Caco-2 (cell line): ENCODE data around the gene TESMIN. TPM values are rescaled to one million over a fixed set of nuclear protein-coding genes. Genes with fewer than 3 reads are reported as not detected.

Experiments
- BruUV-seq: library from RNA; stranded (reverse); fragments of 400-500 nt; replicated peaks from 2 replicates; lab custom pipeline; 2021; lab: Mats Ljungman, UMichigan
- CTCF ChIA-PET: fragments of 300-600 bp; sonication (Branson Sonifier 250); formaldehyde crosslinking; loops from one replicate; lab custom pipeline; 2022; ENCODE audit warnings: antibody characterized with exemption; lab: Charles Lee
- POLR2A ChIA-PET: fragments of 300-600 bp; sonication (Branson Sonifier 250); formaldehyde crosslinking; loops from one replicate; lab custom pipeline; 2022; ENCODE audit warnings: antibody characterized with exemption; lab: Charles Lee
- DNase-seq, 2 experiments: peaks; one replicate each; pipeline versions ENCODE4 v3.0.0 to v3.0.0-alpha.2; 2020 to 2022
- H3K27me3 ChIP-seq: replicated peaks from 2 replicates; pipeline ENCODE4 v1.6.0; 2011; ENCODE audit warnings: low read length; ENCODE audit not compliant: control insufficient read depth, insufficient read depth
- H3K36me3 ChIP-seq: 2 replicates; pipeline ENCODE4 v1.5.1; 2011; ENCODE audit warnings: low read length; ENCODE audit not compliant: control insufficient read depth, insufficient read depth
- H3K4me1 ChIP-seq: fragments of 250-450 bp; sonication (Bioruptor Pico); 2 replicates; pipeline ENCODE4 v1.5.1; 2020; ENCODE audit warnings: mild to moderate bottlenecking
- H3K4me3 ChIP-seq: 2 replicates; pipeline ENCODE4 v1.5.1; 2011; ENCODE audit warnings: low read depth, mild to moderate bottlenecking, control low read depth, low read length
- H3K9me3 ChIP-seq: fragments of 250-450 bp; sonication (Bioruptor Pico); 2 replicates; pipeline ENCODE4 v1.5.1; 2020; ENCODE audit warnings: mild to moderate bottlenecking, moderate library complexity
- H3K27ac Mint-ChIP-seq: one replicate; pipeline ENCODE4 v1.8.0; 2022; ENCODE audit warnings: mixed read lengths; ENCODE audit not compliant: unreplicated experiment
- H3K27me3 Mint-ChIP-seq: one replicate; pipeline ENCODE4 v1.8.0; 2022; ENCODE audit warnings: mixed read lengths; ENCODE audit not compliant: insufficient read depth, unreplicated experiment
- H3K36me3 Mint-ChIP-seq: one replicate; pipeline ENCODE4 v1.8.0; 2022; ENCODE audit warnings: mild to moderate bottlenecking, mixed read lengths; ENCODE audit not compliant: insufficient read depth, unreplicated experiment
- H3K4me1 Mint-ChIP-seq: one replicate; pipeline ENCODE4 v1.8.0; 2022; ENCODE audit warnings: low read depth, mixed read lengths; ENCODE audit not compliant: unreplicated experiment
- H3K4me3 Mint-ChIP-seq: one replicate; pipeline ENCODE4 v1.8.0; 2022; ENCODE audit warnings: mild to moderate bottlenecking, moderate library complexity, mixed read lengths; ENCODE audit not compliant: unreplicated experiment
- H3K9me3 Mint-ChIP-seq: one replicate; pipeline ENCODE4 v1.8.0; 2022; ENCODE audit warnings: mixed read lengths; ENCODE audit not compliant: unreplicated experiment
- CTCF ChIP-seq, 2 experiments: fragments of 200-600 bp in 1 of 2; IDR thresholded peaks; 1 replicate in 1 of 2; 2 replicates in 1 of 2; pipeline versions ENCODE4 v1.5.1 to v1.8.0; 2011 to 2022; ENCODE audit warnings: antibody characterized with exemption in 1 of 2, control low read depth in 1 of 2, inconsistent platforms in 1 of 2, low read depth in 1 of 2, low read length in 1 of 2, mild to moderate bottlenecking in 1 of 2, moderate library complexity in 1 of 2; ENCODE audit not compliant: insufficient read depth in 1 of 2, severe bottlenecking in 1 of 2, unreplicated experiment in 1 of 2
- intact Hi-C: fragments of 100-400 bp; cut with micrococcal nuclease; formaldehyde crosslinking; loops from one replicate; pipeline ENCODE4 v1.10.0; 2022; ENCODE audit not compliant: unreplicated experiment
- total RNA-seq: library from RNA; stranded (reverse); gene quantifications from 2 replicates; pipeline ENCODE4 v1.2.3, GENCODE V29; 2022

The TESMIN gene
- total RNA-seq, 1 experiment from 2014 or later, result 26.2 TPM

GRCh38 chr11:68684385-68685356 is 66.6 kb downstream of the TESMIN start, which contains the start of gene GAL:
TSS of gene GAL (plus strand) at chr11:68684544. CDS start at chr11:68684924, 380 bp downstream.
- POLR2A ChIA-PET, result interaction anchor here (0.5 kb wide), 1 partner anchor 30 kb away, joined by 12 read pairs; no protein-coding TSS in a partner anchor
- Histone ChIP-seq H3K4me1 (0 out of 2 replicates have a peak, but pooled peaks cover 8% of the 10 kb centered on the region), H3K4me3 (peak within 1 kb of the TSS; percentile 62), H3K9me3 (no peaks in the 10 kb centered on the region), H3K36me3 (no peaks in the 10 kb centered on the region), H3K27me3 (no peaks in the 10 kb centered on the region)
- TSS peak; percentile 22 for BruUV-seq
- Mint-ChIP-seq H3K36me3 (peaks cover 6% of the 10 kb centered on the region), H3K9me3 (no peaks in the 10 kb centered on the region), H3K4me1 (peaks cover 7% of the 10 kb centered on the region), H3K27ac (no peak within 1 kb of the TSS), H3K4me3 (peak within 1 kb of the TSS; percentile 67), H3K27me3 (no peaks in the 10 kb centered on the region)
- intact Hi-C loops, result no loop called here
- CTCF ChIA-PET, result no interaction called here
- DNase-seq, result peak; percentile 51 to 77
- no peak for TF ChIP-seq CTCF (IDR thresholded peaks at IDR 0.05; ENCODE audit: insufficient read depth in 1 of 2, low read depth in 1 of 2, low read length in 1 of 2, severe bottlenecking in 1 of 2, unreplicated experiment in 1 of 2)

- no TSS peak for BruUV-seq
- Mint-ChIP-seq H3K4me3 (peak overlapping the region; percentile 67), H3K27me3 (no peaks in the 10 kb centered on the region), H3K4me1 (peaks cover 7% of the 10 kb centered on the region), H3K27ac (no peak overlapping the region), H3K36me3 (peaks cover 6% of the 10 kb centered on the region), H3K9me3 (no peaks in the 10 kb centered on the region)
- no peaks in the 10 kb centered on the region for H3K36me3 ChIP-seq
- CTCF ChIA-PET, result no interaction called here
- TF ChIP-seq CTCF (IDR thresholded peaks at IDR 0.05; ENCODE audit: insufficient read depth in 1 of 2, low read depth in 1 of 2, low read length in 1 of 2, severe bottlenecking in 1 of 2, unreplicated experiment in 1 of 2), result no peak
- H3K9me3 ChIP-seq, result no peaks in the 10 kb centered on the region
- peak overlapping the region; percentile 62 for H3K4me3 ChIP-seq
- 0 out of 2 replicates have a peak, but pooled peaks cover 8% of the 10 kb centered on the region for H3K4me1 ChIP-seq
- intact Hi-C loops, result no loop called here
- H3K27me3 ChIP-seq, result no peaks in the 10 kb centered on the region
- POLR2A ChIA-PET, result no interaction called here
- DNase-seq, result peak in 1 of 2 experiments; percentile 45
Observed at GRCh38 chr11:68683536-68684384, 67.6 kb downstream of the TESMIN start.

GRCh38 chr11:68683121-68683520 is 68.2 kb downstream of the TESMIN start:
- POLR2A ChIA-PET, result no interaction called here
- Mint-ChIP-seq H3K27me3 (no peaks in the 10 kb centered on the region), H3K27ac (no peak overlapping the region), H3K4me3 (no peak overlapping the region), H3K36me3 (peaks cover 6% of the 10 kb centered on the region), H3K9me3 (no peaks in the 10 kb centered on the region), H3K4me1 (peaks cover 7% of the 10 kb centered on the region)
- peak in 1 of 2 experiments; percentile 35 for DNase-seq
- Histone ChIP-seq H3K36me3 (no peaks in the 10 kb centered on the region), H3K4me3 (no peak overlapping the region), H3K9me3 (no peaks in the 10 kb centered on the region), H3K27me3 (no peaks in the 10 kb centered on the region), H3K4me1 (0 out of 2 replicates have a peak, but pooled peaks cover 8% of the 10 kb centered on the region)
- CTCF ChIA-PET, result no interaction called here
- no peak for TF ChIP-seq CTCF (IDR thresholded peaks at IDR 0.05; ENCODE audit: insufficient read depth in 1 of 2, low read depth in 1 of 2, low read length in 1 of 2, severe bottlenecking in 1 of 2, unreplicated experiment in 1 of 2)
- intact Hi-C loops, result no loop called here
- BruUV-seq, result no TSS peak
